Measurements from ENCODE around the gene NSG2.

NSG2 gene

GRCh38 chr5:174045470-174046025 lies at the start of gene NSG2:
NSG2 (plus strand) TSS chr5:174045706; CDS start chr5:174046756, 1,050 bp downstream.
- peak; percentile 73 for DNase-seq

DNA sequence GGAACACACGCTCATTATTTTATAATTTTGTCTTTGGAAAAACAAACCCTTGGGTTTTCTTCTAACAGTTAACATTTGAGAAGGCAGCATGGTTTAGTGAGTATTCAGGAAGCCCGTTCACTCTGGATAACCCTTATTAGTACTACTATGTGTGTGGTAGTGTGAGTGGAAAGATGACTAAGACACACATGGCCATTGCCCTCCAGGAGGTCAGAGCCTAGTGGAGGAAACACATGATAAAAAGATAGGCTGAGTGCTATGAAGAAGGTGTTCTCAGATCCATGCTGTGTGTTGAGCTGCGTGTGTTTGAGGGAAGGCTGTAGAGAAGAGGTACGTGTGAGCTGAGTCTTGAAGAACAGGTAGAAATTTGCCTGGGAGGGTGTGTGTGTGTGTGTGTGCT lies 48.2 kb upstream of the NSG2 start:
- DNase-seq = no peak

GRCh38 chr5:173998531-173998930 lies 47.0 kb upstream of the NSG2 start:
- DNase-seq = no peak

DNA sequence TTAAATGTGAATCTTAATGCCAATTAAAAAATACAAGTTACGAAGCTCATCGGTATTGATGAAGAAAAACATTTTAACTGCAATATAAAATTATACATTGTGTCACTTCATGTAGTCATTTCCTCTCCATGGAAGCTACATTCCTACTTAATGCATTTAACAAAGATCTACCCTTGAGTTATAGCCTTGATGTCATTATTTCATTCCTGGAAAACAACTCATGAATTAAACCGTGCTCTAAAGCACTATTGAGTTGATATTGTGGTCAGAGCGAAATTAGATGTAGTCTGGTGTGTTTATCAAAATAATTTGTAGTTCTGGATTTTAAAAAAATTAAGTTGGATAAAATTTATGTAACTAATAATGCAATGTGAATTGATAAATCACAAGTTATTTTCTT lies 45.4 kb upstream of the NSG2 start:
- DNase-seq = no peak

DNA sequence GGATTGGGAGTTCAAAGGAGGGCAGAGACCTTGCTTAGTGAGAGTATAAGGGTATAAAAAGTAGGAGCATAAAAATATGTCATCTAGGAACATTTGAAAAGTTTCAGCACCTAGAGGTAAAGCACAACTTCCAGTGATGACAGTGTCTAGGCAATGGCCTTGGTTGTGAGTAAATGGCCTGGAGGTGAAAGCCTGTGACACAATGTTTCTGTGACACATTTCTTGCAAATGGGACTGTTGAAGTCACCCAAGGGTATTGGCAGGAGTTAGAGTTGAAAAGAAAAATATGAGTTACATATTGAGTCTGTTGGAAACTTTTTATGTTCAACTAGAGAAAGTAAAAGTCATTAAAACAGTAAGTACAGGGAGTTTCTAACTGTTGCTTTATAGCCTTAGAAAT lies 41.7 kb upstream of the NSG2 start:
- no peak for DNase-seq

- DNase-seq = no peak
Measured at GRCh38 chr5:174008922-174009321, 36.6 kb upstream of the NSG2 start.

GRCh38 chr5:174010365-174010764 lies 35.1 kb upstream of the NSG2 start:
- no peak for DNase-seq

DNA sequence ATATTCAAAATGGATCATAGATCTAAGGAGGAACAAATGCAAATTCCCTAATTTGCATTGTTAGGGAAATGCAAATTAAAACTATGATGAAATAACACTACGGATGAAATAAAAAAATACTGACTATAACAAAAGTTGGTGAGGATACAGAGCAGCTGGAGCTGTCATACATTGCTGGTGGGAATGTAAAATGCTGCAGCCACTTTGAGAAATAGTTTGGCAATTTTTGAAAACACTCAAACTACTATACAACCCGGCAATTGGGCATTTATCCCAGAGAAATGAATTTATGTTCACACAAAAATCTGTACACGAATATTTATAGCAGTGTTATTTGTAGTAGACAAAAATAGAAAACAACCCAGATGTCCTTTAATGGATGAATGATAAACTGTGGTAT lies 34.1 kb upstream of the NSG2 start:
- DNase-seq = no peak

- DNase-seq = peak; percentile 43
Measured at GRCh38 chr5:174020069-174020927, 25.2 kb upstream of the NSG2 start.

DNA sequence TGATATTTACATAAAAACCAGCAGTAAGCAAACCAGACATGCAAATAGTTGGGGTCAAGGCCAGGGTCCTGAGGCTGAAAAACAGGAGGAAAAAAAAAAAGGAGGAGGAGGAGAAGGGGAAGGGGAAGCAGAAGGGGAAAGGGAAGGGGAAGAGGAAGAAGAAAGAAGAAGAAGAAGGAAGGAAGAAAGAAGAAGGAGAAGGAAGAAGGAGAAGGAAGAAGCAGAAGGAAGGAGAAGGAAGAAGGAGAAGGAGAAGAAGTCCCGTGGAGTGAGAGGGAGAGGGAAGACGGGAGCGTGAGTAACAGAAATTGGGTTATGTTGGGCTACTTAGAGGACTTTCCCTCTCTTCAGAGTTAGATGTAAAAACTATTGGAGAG lies 24.6 kb upstream of the NSG2 start:
- no peak for DNase-seq

GRCh38 chr5:174022384-174023095 lies 23.0 kb upstream of the NSG2 start:
- DNase-seq = no peak

DNA sequence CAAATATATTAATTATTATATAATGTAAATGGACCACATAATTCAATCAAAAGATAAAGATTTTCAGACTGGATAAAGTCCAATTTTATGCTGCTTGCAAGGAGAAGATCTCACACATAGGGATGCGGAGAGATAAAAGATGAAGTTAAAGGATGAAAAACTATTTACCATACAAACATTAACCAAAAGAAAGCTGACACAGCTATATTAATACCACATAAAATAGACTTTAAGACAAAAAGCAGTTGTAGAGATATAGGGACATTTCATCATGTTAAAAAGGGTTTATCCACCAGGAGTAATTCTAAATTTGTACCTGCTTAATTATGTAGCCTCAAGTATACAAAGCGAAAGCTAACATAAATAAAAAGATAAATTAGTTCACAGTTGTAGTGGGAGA lies 15.2 kb upstream of the NSG2 start:
- DNase-seq = no peak

GRCh38 chr5:174044466-174045254 lies 846 bp upstream of the NSG2 start:
- DNase-seq = no peak

- no peak for DNase-seq
Measured at GRCh38 chr5:174046558-174046957, 1.1 kb downstream of the NSG2 start.

DNA sequence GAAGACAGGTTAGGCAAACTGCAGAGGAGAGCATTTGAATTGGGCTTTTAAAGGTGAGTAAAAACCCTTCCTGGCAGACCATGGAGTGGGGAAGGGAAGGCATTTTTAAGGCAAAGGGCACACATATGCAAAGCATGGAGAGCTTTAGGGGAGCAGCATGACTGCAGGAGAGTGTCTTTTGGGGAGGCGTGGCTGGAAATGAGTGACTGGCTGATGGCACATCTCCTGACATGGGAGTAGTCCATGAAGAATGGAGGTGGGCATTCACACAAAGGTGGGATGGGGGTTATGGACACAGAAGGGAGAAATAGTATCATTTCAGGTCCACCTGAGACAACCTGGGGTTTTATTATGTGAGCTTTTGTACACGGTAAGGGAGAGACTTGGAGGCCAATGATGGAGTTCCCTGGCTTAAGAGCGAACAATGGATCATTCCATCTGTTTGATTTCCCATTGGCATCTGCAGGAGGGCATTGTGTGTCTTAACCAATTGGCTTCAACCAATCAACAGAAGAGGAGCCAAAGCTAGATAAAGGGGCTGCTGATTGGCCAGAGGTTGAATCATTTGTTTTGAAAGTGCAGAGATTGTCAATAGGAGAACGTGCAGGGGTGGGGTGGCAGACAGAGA lies 2.1 kb downstream of the NSG2 start:
- no peak for DNase-seq

DNA sequence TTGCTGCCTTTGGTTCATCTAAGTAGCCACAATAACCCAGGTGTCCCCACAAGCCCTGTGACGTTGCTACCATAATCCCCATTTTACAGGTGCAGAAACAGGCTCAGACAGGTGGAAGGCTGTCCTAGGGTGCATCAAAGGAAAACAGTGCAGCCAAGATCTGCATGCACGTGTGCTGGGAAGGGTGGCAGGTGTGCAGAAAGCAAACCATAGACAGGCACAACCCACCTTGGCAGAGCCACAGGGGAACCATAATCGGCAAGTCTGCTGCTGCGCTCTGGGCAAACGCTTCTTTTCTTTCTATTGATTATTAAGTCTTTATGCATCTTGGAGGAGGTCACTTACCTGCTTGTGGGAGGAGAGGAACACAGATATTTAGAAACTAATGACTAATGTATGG lies 7.1 kb downstream of the NSG2 start:
- DNase-seq = no peak

DNA sequence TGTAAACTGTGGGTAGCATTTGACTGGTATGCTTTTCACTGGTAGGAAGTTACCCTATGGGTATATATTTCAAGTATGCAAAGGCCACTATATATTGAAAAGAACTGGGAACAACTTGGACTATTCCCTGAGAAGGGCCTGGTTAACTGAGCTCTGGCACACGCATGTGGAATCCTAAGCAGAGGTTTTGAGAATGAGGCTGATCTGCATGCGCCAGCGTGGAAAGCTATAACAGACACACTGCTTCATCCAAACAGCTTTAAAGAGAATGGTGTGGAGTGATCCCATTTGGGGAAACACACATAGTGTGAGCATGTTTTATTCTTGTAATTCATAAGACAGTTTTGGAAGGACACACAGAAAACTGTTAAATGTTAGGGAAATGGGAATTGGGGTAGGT lies 8.4 kb downstream of the NSG2 start:
- DNase-seq = no peak

DNA sequence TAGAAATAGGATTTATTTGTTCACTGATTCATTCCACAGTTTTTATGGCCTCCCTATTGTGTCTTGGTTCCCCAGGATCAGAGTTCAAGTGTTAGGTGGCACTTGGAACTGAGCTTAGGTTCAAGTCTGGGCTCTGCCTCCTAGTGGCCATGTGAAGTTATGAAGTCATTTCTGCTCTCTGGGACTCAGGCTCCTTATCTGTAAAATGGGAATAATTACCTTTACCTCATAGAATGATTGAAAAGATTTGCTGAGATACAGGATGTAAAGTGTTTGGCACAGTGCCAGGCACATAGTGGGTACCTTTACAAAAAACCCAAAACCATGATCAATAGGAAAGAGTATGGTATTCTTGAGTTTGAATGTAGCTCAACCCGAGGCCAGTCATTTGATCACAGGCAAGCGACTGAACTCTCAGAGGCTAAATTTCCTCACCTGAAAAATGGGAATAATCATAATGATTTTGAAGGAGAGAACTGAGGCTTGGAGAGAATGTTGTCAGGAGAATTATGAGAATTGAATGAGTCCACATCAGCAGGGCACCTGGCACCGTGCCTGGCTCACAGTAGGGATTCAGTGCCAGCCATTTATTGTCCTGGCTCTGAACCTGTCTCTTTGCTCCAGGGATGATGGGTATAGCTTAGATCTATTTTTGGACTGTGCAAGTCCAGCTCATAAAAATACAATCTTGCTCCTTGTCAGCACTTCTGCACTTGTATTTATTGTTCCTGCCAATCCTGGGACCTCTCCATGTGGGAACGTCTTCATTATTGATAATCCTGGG lies 10.8 kb downstream of the NSG2 start:
- DNase-seq = no peak

DNA sequence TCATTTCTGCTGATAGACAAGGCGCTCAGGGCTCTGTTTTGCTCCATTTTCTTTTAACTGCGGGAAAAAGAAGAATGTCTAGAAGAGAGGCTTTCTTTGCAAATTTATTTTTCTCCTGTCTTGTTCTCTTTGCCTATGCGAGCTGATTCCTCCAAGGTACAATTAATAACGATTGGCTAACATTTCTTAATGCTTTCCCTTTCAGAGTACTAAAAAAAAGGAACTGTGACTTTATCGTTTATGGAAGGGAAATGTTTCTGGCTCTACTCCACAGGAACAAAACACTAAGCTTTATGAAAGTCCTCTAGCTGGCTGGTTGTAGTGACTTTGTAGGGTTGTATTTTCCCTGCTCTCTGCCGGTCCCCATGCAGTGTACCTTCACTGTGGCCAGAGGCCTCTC lies 11.7 kb downstream of the NSG2 start:
- DNase-seq = peak; percentile 12

- no peak for DNase-seq
Measured at GRCh38 chr5:174058433-174059122, 13.1 kb downstream of the NSG2 start.

- DNase-seq = no peak
Measured at GRCh38 chr5:174059247-174059646, 13.7 kb downstream of the NSG2 start.
